Fibroblast of skin of abdomen (primary cell): ENCODE data around the gene CSGALNACT2.

ENCODE experiments used
- DNase-seq: peaks from one replicate; pipeline ENCODE4 v3.0.0-alpha.2; 2013

Gene CSGALNACT2

GRCh38 chr10:43188702-43189101, 50.5 kb downstream of the CSGALNACT2 start:
- DNase-seq, result peak; percentile 37

- no peak for DNase-seq
These were observed 52.0 kb downstream of the CSGALNACT2 start for GRCh38 chr10:43190289-43190688.

GRCh38 chr10:43190775-43191174, 52.5 kb downstream of the CSGALNACT2 start:
- DNase-seq, result peak; percentile 38

GRCh38 chr10:43192884-43193283, 54.6 kb downstream of the CSGALNACT2 start:
- no peak for DNase-seq

GRCh38 chr10:43193496-43194080, 55.3 kb downstream of the CSGALNACT2 start:
- DNase-seq, result no peak

GRCh38 chr10:43194266-43194665, 56.0 kb downstream of the CSGALNACT2 start:
- DNase-seq, result no peak

GRCh38 chr10:43194859-43195258, 56.6 kb downstream of the CSGALNACT2 start:
- DNase-seq, result no peak

GRCh38 chr10:43195557-43195956, 57.3 kb downstream of the CSGALNACT2 start:
- DNase-seq, result no peak

- no peak for DNase-seq
These were observed 58.1 kb downstream of the CSGALNACT2 start for GRCh38 chr10:43196131-43196980.

- DNase-seq, result no peak
These were observed 59.0 kb downstream of the CSGALNACT2 start for GRCh38 chr10:43196981-43197833.

GRCh38 chr10:43197834-43198681, 59.8 kb downstream of the CSGALNACT2 start:
- DNase-seq, result no peak

GRCh38 chr10:43198682-43199005, 60.4 kb downstream of the CSGALNACT2 start:
- no peak for DNase-seq

- DNase-seq, result no peak
These were observed 60.9 kb downstream of the CSGALNACT2 start for GRCh38 chr10:43199088-43199683.

GRCh38 chr10:43199684-43200537, 61.7 kb downstream of the CSGALNACT2 start:
- no peak for DNase-seq

GRCh38 chr10:43200538-43201390, 62.5 kb downstream of the CSGALNACT2 start:
- no peak for DNase-seq

GRCh38 chr10:43201545-43202131, 63.4 kb downstream of the CSGALNACT2 start:
- DNase-seq, result no peak

- DNase-seq, result peak; percentile 9
These were observed 64.0 kb downstream of the CSGALNACT2 start for GRCh38 chr10:43202224-43202656.

- DNase-seq, result no peak
These were observed 64.6 kb downstream of the CSGALNACT2 start for GRCh38 chr10:43202657-43203447.
